Activated naive CD8-positive, alpha-beta T cell treated with anti-CD3 and anti-CD28 coated beads, Interleukin-2, amount 50 U/mL, for 24 hours (primary cell): Measurements from ENCODE around the gene GAD2.

Experiments
- ATAC-seq: fragments of 150-1000 bp; cut with Tn5 transposase; one replicate; pipeline ENCODE4 v1.10.0; 2021
- DNase-seq: peaks from one replicate; pipeline ENCODE4 v3.0.0; 2021
- H3K27ac Mint-ChIP-seq: one replicate; pipeline ENCODE4 v1.8.0; 2021; ENCODE audit warnings: mild to moderate bottlenecking, mixed read lengths
- H3K27me3 Mint-ChIP-seq: one replicate; pipeline ENCODE4 v1.8.0; 2021; ENCODE audit warnings: mixed read lengths
- H3K36me3 Mint-ChIP-seq: one replicate; pipeline ENCODE4 v1.8.0; 2021; ENCODE audit warnings: low read depth, mixed read lengths
- H3K4me1 Mint-ChIP-seq: one replicate; pipeline ENCODE4 v1.8.0; 2021; ENCODE audit warnings: mixed read lengths
- H3K4me3 Mint-ChIP-seq: one replicate; pipeline ENCODE4 v1.8.0; 2021; ENCODE audit warnings: mild to moderate bottlenecking, moderate library complexity, mixed read lengths
- H3K9me3 Mint-ChIP-seq: one replicate; pipeline ENCODE4 v1.8.0; 2021; ENCODE audit warnings: mixed read lengths

Gene GAD2

GRCh38 chr10:26243351-26243720 is 26.8 kb downstream of the GAD2 start:
- ATAC-seq (no peak), DNase-seq (no peak)
- Mint-ChIP-seq H3K4me3 (no peak overlapping the region), H3K4me1 (no peaks in the 10 kb centered on the region), H3K36me3 (no peaks in the 10 kb centered on the region), H3K27me3 (peaks cover 21% of the 10 kb centered on the region), H3K27ac (no peak overlapping the region), H3K9me3 (no peaks in the 10 kb centered on the region)

- DNase-seq (no peak), ATAC-seq (no peak)
- Mint-ChIP-seq H3K27me3 (peaks cover 6% of the 10 kb centered on the region), H3K27ac (no peak overlapping the region), H3K36me3 (no peaks in the 10 kb centered on the region), H3K9me3 (no peaks in the 10 kb centered on the region), H3K4me3 (no peak overlapping the region), H3K4me1 (no peaks in the 10 kb centered on the region)
Observed at GRCh38 chr10:26249681-26250080, 33.1 kb downstream of the GAD2 start.

GRCh38 chr10:26251925-26252324 is 35.4 kb downstream of the GAD2 start:
- H3K27ac Mint-ChIP-seq = no peak overlapping the region
- ATAC-seq (no peak), DNase-seq (no peak)
- no peaks in the 10 kb centered on the region for H3K9me3 Mint-ChIP-seq
- H3K4me3 Mint-ChIP-seq = no peak overlapping the region
- H3K36me3 Mint-ChIP-seq = no peaks in the 10 kb centered on the region
- H3K27me3 Mint-ChIP-seq = peaks cover 10% of the 10 kb centered on the region
- no peaks in the 10 kb centered on the region for H3K4me1 Mint-ChIP-seq

- Mint-ChIP-seq H3K27ac (no peak overlapping the region), H3K4me1 (no peaks in the 10 kb centered on the region), H3K9me3 (no peaks in the 10 kb centered on the region), H3K36me3 (no peaks in the 10 kb centered on the region), H3K27me3 (peaks cover 16% of the 10 kb centered on the region), H3K4me3 (no peak overlapping the region)
- no peak for ATAC-seq
- no peak for DNase-seq
Observed at GRCh38 chr10:26254616-26255015, 38.0 kb downstream of the GAD2 start.

GRCh38 chr10:26259341-26259740 is 42.8 kb downstream of the GAD2 start:
- no peak for ATAC-seq
- no peak for DNase-seq
- Mint-ChIP-seq H3K9me3 (no peaks in the 10 kb centered on the region), H3K4me3 (no peak overlapping the region), H3K4me1 (no peaks in the 10 kb centered on the region), H3K27ac (no peak overlapping the region), H3K27me3 (peaks cover 25% of the 10 kb centered on the region), H3K36me3 (no peaks in the 10 kb centered on the region)

- Mint-ChIP-seq H3K36me3 (no peaks in the 10 kb centered on the region), H3K9me3 (no peaks in the 10 kb centered on the region), H3K27me3 (peaks cover 9% of the 10 kb centered on the region), H3K4me1 (no peaks in the 10 kb centered on the region), H3K27ac (no peak overlapping the region), H3K4me3 (no peak overlapping the region)
- DNase-seq = no peak
- no peak for ATAC-seq
Observed at GRCh38 chr10:26269754-26270153, 53.2 kb downstream of the GAD2 start.

GRCh38 chr10:26274391-26274790 is 57.8 kb downstream of the GAD2 start:
- ATAC-seq = no peak
- DNase-seq = no peak
- Mint-ChIP-seq H3K9me3 (no peaks in the 10 kb centered on the region), H3K36me3 (no peaks in the 10 kb centered on the region), H3K27me3 (peaks cover 5% of the 10 kb centered on the region), H3K4me3 (no peak overlapping the region), H3K4me1 (no peaks in the 10 kb centered on the region), H3K27ac (no peak overlapping the region)

GRCh38 chr10:26278295-26278694 is 61.7 kb downstream of the GAD2 start:
- peaks cover 4% of the 10 kb centered on the region for H3K27me3 Mint-ChIP-seq
- no peak for ATAC-seq
- H3K4me3 Mint-ChIP-seq = no peak overlapping the region

GRCh38 chr10:26290236-26290635 is 73.7 kb downstream of the GAD2 start:
- Mint-ChIP-seq H3K4me3 (no peak overlapping the region), H3K36me3 (no peaks in the 10 kb centered on the region), H3K4me1 (no peaks in the 10 kb centered on the region)

More at GRCh38 chr10:26278295-26278694, 61.7 kb downstream of the GAD2 start:
- Mint-ChIP-seq H3K9me3 (no peaks in the 10 kb centered on the region), H3K27ac (no peak overlapping the region), H3K4me1 (no peaks in the 10 kb centered on the region), H3K36me3 (no peaks in the 10 kb centered on the region)
- no peak for DNase-seq

GRCh38 chr10:26291721-26292480 is 75.3 kb downstream of the GAD2 start:
- Mint-ChIP-seq H3K4me3 (no peak overlapping the region), H3K27me3 (peaks cover 26% of the 10 kb centered on the region), H3K36me3 (no peaks in the 10 kb centered on the region), H3K4me1 (no peaks in the 10 kb centered on the region), H3K9me3 (no peaks in the 10 kb centered on the region), H3K27ac (no peak overlapping the region)
- DNase-seq = no peak
- ATAC-seq = no peak

More at GRCh38 chr10:26290236-26290635, 73.7 kb downstream of the GAD2 start:
- no peak for ATAC-seq
- Mint-ChIP-seq H3K27ac (no peak overlapping the region), H3K9me3 (no peaks in the 10 kb centered on the region), H3K27me3 (peaks cover 27% of the 10 kb centered on the region)
- no peak for DNase-seq

- DNase-seq = no peak
- Mint-ChIP-seq H3K27me3 (peaks cover 13% of the 10 kb centered on the region), H3K36me3 (no peaks in the 10 kb centered on the region), H3K27ac (no peak overlapping the region), H3K4me1 (no peaks in the 10 kb centered on the region), H3K9me3 (no peaks in the 10 kb centered on the region), H3K4me3 (no peak overlapping the region)
- no peak for ATAC-seq
Observed at GRCh38 chr10:26296360-26296759, 79.8 kb downstream of the GAD2 start.

GRCh38 chr10:26300001-26300400 is 83.4 kb downstream of the GAD2 start:
- ATAC-seq (no peak), DNase-seq (no peak)
- H3K4me1 Mint-ChIP-seq = no peaks in the 10 kb centered on the region
- no peak overlapping the region for H3K4me3 Mint-ChIP-seq
- H3K27me3 Mint-ChIP-seq = no peaks in the 10 kb centered on the region
- no peak overlapping the region for H3K27ac Mint-ChIP-seq
- H3K36me3 Mint-ChIP-seq = no peaks in the 10 kb centered on the region
- H3K9me3 Mint-ChIP-seq = no peaks in the 10 kb centered on the region

GRCh38 chr10:26303366-26303765 is 86.8 kb downstream of the GAD2 start:
- ATAC-seq (no peak), DNase-seq (no peak)
- no peak overlapping the region for H3K4me3 Mint-ChIP-seq
- no peaks in the 10 kb centered on the region for H3K4me1 Mint-ChIP-seq
- H3K36me3 Mint-ChIP-seq = no peaks in the 10 kb centered on the region
- H3K27ac Mint-ChIP-seq = no peak overlapping the region
- H3K27me3 Mint-ChIP-seq = peaks cover 2% of the 10 kb centered on the region
- H3K9me3 Mint-ChIP-seq = no peaks in the 10 kb centered on the region

GRCh38 chr10:26310361-26310760 is 93.8 kb downstream of the GAD2 start:
- H3K27me3 Mint-ChIP-seq = peaks cover 18% of the 10 kb centered on the region
- ATAC-seq (no peak), DNase-seq (no peak)
- no peak overlapping the region for H3K4me3 Mint-ChIP-seq
- no peaks in the 10 kb centered on the region for H3K36me3 Mint-ChIP-seq
- no peaks in the 10 kb centered on the region for H3K4me1 Mint-ChIP-seq
- no peak overlapping the region for H3K27ac Mint-ChIP-seq
- H3K9me3 Mint-ChIP-seq = no peaks in the 10 kb centered on the region

- ATAC-seq = no peak
- no peak for DNase-seq
- H3K4me1 Mint-ChIP-seq = no peaks in the 10 kb centered on the region
- H3K4me3 Mint-ChIP-seq = no peak overlapping the region
- no peak overlapping the region for H3K27ac Mint-ChIP-seq
- H3K36me3 Mint-ChIP-seq = no peaks in the 10 kb centered on the region
- peaks cover 16% of the 10 kb centered on the region for H3K27me3 Mint-ChIP-seq
- no peaks in the 10 kb centered on the region for H3K9me3 Mint-ChIP-seq
Observed at GRCh38 chr10:26311383-26311940, 94.9 kb downstream of the GAD2 start.
